Measurements from ENCODE around the gene ARHGAP9.

DNA sequence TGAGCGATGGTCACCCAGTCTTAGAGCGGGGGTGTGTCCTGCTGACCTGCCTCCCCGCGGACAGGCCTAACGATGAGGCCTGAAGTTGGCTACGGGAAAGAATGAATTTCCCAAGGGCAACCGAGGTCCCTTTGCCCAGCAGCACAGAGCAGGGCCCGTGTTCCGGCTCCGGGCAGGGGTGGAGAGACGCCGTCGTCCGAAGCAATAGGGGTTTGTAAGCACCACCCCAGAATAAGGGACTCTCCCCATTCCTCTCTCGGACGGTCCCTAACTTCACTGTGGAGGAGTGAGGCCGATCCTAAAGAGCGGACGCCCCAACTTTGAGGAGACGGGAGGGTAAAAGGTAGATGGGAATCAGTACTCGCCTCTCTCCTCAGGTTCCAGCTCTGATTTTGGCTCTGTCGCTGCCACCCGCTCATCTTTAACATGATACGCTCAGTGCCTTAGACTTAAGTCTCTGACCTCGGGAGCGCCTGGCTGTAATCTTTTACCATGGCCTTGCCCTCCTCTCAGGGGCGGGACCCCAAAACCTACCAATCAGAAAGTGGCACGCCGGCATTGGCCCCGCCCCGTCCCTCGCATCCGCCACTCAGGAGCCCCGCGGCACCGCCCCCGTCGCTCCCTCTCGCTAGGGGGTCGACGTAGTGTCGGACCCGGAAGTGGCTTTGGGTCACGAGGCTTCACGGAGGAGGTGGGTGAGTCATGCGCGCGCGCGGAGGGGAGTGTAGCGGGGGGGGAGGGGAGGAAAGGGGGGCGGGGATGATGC lies 40.6 kb upstream of the ARHGAP9 start, which contains the start of gene DDIT3:
- TF ChIP-seq, protein P1, sequence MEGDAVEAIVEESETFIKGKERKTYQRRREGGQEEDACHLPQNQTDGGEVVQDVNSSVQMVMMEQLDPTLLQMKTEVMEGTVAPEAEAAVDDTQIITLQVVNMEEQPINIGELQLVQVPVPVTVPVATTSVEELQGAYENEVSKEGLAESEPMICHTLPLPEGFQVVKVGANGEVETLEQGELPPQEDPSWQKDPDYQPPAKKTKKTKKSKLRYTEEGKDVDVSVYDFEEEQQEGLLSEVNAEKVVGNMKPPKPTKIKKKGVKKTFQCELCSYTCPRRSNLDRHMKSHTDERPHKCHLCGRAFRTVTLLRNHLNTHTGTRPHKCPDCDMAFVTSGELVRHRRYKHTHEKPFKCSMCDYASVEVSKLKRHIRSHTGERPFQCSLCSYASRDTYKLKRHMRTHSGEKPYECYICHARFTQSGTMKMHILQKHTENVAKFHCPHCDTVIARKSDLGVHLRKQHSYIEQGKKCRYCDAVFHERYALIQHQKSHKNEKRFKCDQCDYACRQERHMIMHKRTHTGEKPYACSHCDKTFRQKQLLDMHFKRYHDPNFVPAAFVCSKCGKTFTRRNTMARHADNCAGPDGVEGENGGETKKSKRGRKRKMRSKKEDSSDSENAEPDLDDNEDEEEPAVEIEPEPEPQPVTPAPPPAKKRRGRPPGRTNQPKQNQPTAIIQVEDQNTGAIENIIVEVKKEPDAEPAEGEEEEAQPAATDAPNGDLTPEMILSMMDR (conservative IDR thresholded peaks at IDR 0.05) = 0 out of 2 replicates have a peak, but pooled peaks have one; percentile 29
- TF ChIP-seq EZH2 (IDR thresholded peaks at IDR 0.05; ENCODE audit: low read depth) = no peak
